Astrocyte (in vitro differentiated cells and primary cell): ENCODE results near the gene MSLN. TPM values are rescaled to one million over a fixed set of nuclear protein-coding genes. Genes with fewer than 3 reads are reported as not detected.

Source experiments
- DNase-seq: peaks from one replicate; pipeline ENCODE4 v3.0.0-alpha.2; 2010; ENCODE audit warnings: low read depth
- FAIRE-seq: peaks from 2 replicates; lab custom pipeline; 2011; peaks lifted over from hg19 to GRCh38; lab: Jason Lieb, UNC
- H2AFZ ChIP-seq: 2 replicates; pipeline ENCODE4 v1.6.0; 2012; ENCODE audit warnings: low read depth, low read length, inconsistent platforms
- H3K27ac ChIP-seq: 2 replicates; pipeline ENCODE4 v1.5.1; 2011; ENCODE audit warnings: low read depth, low read length, inconsistent platforms
- H3K27me3 ChIP-seq: 2 replicates; pipeline ENCODE4 v1.6.0; 2011; ENCODE audit warnings: low read length, inconsistent platforms; ENCODE audit not compliant: insufficient read depth
- H3K36me3 ChIP-seq: 2 replicates; pipeline ENCODE4 v1.5.1; 2011; ENCODE audit warnings: low read length, inconsistent platforms; ENCODE audit not compliant: insufficient read depth
- H3K4me1 ChIP-seq: 2 replicates; pipeline ENCODE4 v1.5.1; 2011; ENCODE audit warnings: low read length, inconsistent platforms; ENCODE audit not compliant: insufficient read depth
- H3K4me2 ChIP-seq: 2 replicates; pipeline ENCODE4 v1.6.0; 2012; ENCODE audit warnings: low read length, inconsistent platforms
- H3K4me3 ChIP-seq: 2 replicates; pipeline ENCODE4 v1.5.1; 2011; ENCODE audit warnings: low read depth, mild to moderate bottlenecking, low read length, inconsistent platforms; ENCODE audit not compliant: insufficient read depth
- H3K79me2 ChIP-seq: 2 replicates; pipeline ENCODE4 v1.6.0; 2012; ENCODE audit warnings: mild to moderate bottlenecking, low read length, inconsistent platforms; ENCODE audit not compliant: insufficient read depth
- H3K9ac ChIP-seq: 2 replicates; pipeline ENCODE4 v1.6.0; 2012; ENCODE audit warnings: mild to moderate bottlenecking, low read length, inconsistent platforms
- H3K9me3 ChIP-seq: 2 replicates; pipeline ENCODE4 v1.5.1; 2012; ENCODE audit warnings: low read depth, mild to moderate bottlenecking, low read length, inconsistent platforms; ENCODE audit not compliant: insufficient read depth
- H4K20me1 ChIP-seq: 2 replicates; pipeline ENCODE4 v1.6.0; 2012; ENCODE audit warnings: low read length, inconsistent platforms; ENCODE audit not compliant: insufficient read depth
- H3K27ac Mint-ChIP-seq: one replicate; pipeline ENCODE4 v1.8.0; 2021; ENCODE audit warnings: mild to moderate bottlenecking, mixed read lengths; ENCODE audit not compliant: unreplicated experiment
- H3K27me3 Mint-ChIP-seq: one replicate; pipeline ENCODE4 v1.8.0; 2021; ENCODE audit warnings: low read depth, mixed read lengths; ENCODE audit not compliant: unreplicated experiment
- H3K36me3 Mint-ChIP-seq: one replicate; pipeline ENCODE4 v1.8.0; 2021; ENCODE audit warnings: low read depth, mixed read lengths; ENCODE audit not compliant: unreplicated experiment
- H3K4me1 Mint-ChIP-seq: one replicate; pipeline ENCODE4 v1.8.0; 2021; ENCODE audit warnings: low read depth, mixed read lengths; ENCODE audit not compliant: unreplicated experiment
- H3K4me3 Mint-ChIP-seq: one replicate; pipeline ENCODE4 v1.8.0; 2021; ENCODE audit warnings: mild to moderate bottlenecking, moderate library complexity, mixed read lengths; ENCODE audit not compliant: unreplicated experiment
- H3K9me3 Mint-ChIP-seq: one replicate; pipeline ENCODE4 v1.8.0; 2021; ENCODE audit warnings: mild to moderate bottlenecking, mixed read lengths; ENCODE audit not compliant: unreplicated experiment
- EZH2 ChIP-seq: IDR thresholded peaks from 2 replicates; pipeline ENCODE4 v1.6.1; 2012; ENCODE audit warnings: mild to moderate bottlenecking, low read length, inconsistent platforms; ENCODE audit not compliant: insufficient read depth
- total RNA-seq: library from RNA; stranded (reverse); gene quantifications from 2 replicates; pipeline ENCODE4 v1.2.1, GENCODE V29; 2021
- TF ChIP-seq, protein P1 (sequence below): IDR thresholded peaks from 2 replicates; pipeline ENCODE4 v1.5.1; 2011; ENCODE audit warnings: low read depth, mild to moderate bottlenecking, inconsistent platforms, low read length, moderate library complexity; ENCODE audit not compliant: insufficient read depth

The MSLN gene
- total RNA-seq, 1 donor from 2014 or later, result not detected

DNA sequence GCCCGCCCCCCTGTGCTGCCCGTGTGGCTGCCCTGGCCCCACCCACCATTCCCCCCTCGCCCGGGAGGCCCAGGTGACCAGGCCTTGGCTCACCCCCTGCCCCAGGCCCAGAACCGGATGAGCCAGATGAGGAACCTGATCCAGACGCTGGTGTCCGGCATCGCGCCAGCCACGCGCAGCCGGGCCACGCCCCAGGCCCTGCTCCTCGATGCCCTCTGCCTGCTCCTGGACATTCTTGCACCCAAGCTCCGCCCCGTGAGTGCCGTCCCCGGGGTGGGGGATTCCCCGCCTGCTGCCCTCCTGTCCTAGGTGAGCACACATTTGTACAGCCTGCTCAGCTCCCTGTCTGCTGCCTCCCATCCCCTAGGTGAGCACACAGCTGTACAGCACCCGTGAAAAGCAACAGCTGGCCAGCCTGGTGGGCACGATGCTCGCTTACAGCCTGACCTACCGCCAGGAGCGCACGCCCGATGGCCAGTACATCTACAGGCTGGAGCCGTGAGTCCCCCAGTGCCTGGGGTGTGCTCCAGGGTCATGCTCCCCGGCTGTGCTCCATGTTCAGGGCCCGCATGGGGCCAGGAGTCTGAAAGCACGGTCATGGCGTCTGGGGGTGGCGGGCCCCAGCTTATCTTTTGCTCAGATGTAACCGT lies 35.2 kb downstream of the MSLN start:
- Mint-ChIP-seq H3K4me3 (no peak overlapping the region), H3K9me3 (no peaks in the 10 kb centered on the region), H3K4me1 (no peaks in the 10 kb centered on the region), H3K36me3 (peaks cover 10% of the 10 kb centered on the region), H3K27ac (peak overlapping the region; percentile 84), H3K27me3 (no peaks in the 10 kb centered on the region)
- TF ChIP-seq EZH2, result no peak
- TF ChIP-seq, protein P1, sequence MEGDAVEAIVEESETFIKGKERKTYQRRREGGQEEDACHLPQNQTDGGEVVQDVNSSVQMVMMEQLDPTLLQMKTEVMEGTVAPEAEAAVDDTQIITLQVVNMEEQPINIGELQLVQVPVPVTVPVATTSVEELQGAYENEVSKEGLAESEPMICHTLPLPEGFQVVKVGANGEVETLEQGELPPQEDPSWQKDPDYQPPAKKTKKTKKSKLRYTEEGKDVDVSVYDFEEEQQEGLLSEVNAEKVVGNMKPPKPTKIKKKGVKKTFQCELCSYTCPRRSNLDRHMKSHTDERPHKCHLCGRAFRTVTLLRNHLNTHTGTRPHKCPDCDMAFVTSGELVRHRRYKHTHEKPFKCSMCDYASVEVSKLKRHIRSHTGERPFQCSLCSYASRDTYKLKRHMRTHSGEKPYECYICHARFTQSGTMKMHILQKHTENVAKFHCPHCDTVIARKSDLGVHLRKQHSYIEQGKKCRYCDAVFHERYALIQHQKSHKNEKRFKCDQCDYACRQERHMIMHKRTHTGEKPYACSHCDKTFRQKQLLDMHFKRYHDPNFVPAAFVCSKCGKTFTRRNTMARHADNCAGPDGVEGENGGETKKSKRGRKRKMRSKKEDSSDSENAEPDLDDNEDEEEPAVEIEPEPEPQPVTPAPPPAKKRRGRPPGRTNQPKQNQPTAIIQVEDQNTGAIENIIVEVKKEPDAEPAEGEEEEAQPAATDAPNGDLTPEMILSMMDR, result no peak
- FAIRE-seq, result no peak
- DNase-seq, result no peak
- no peak overlapping the region for H3K27ac ChIP-seq
- no peaks in the 10 kb centered on the region for H3K36me3 ChIP-seq
- no peaks in the 10 kb centered on the region for H3K9me3 ChIP-seq
- peaks cover 6% of the 10 kb centered on the region for H4K20me1 ChIP-seq
- H3K9ac ChIP-seq, result no peak overlapping the region
- no peak overlapping the region for H2AFZ ChIP-seq
- H3K4me3 ChIP-seq, result no peak overlapping the region
- no peaks in the 10 kb centered on the region for H3K4me1 ChIP-seq
- H3K27me3 ChIP-seq, result peaks cover 12% of the 10 kb centered on the region
- no peaks in the 10 kb centered on the region for H3K79me2 ChIP-seq
- H3K4me2 ChIP-seq, result no peak overlapping the region

DNA sequence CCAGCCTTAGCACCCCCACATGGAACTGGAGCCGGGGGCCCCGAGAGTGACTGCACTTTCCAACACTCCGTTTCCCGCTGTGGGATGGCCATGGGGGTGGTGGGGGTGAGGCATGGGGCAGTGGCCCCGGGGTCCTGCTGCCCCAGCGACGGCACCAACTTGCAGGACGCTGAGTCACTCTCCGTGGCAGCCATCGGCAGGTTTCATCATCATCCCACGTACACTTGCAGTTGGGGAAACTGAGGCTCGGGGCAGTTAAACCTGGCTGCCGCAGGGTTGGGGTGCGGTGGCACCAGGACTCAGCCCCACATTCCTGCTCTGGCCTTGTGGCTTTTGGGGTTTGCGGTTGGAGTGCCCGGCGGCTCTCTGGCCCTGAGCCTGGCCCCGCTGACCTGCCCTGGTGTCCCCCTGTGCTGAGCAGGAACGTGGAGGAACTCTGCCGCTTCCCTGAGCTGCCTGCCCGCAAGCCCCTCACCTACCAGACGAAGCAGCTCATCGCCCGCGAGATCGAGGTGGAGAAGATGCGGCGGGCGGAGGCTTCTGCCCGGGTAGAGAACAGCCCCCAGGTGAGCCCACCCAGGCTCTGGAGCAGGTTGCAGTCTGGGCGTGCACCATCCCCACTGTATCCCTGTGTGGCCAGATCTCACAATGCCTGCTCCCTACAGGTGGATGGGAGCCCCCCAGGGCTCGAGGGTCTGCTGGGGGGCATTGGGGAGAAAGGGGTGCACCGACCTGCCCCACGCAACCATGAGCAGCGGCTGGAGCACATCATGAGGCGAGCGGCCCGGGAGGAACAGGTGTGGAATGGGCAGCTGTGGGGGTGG lies 36.0 kb downstream of the MSLN start:
- Histone ChIP-seq H3K4me1 (no peaks in the 10 kb centered on the region), H3K4me2 (no peak overlapping the region), H3K9ac (no peak overlapping the region), H3K79me2 (no peaks in the 10 kb centered on the region), H3K4me3 (no peak overlapping the region), H4K20me1 (peaks cover 6% of the 10 kb centered on the region), H2AFZ (no peak overlapping the region), H3K36me3 (no peaks in the 10 kb centered on the region), H3K9me3 (no peaks in the 10 kb centered on the region), H3K27ac (no peak overlapping the region), H3K27me3 (peaks cover 15% of the 10 kb centered on the region)
- Mint-ChIP-seq H3K9me3 (no peaks in the 10 kb centered on the region), H3K27me3 (no peaks in the 10 kb centered on the region), H3K36me3 (peaks cover 7% of the 10 kb centered on the region), H3K4me1 (no peaks in the 10 kb centered on the region), H3K27ac (no peak overlapping the region), H3K4me3 (no peak overlapping the region)
- DNase-seq (no peak), FAIRE-seq (no peak)
- TF ChIP-seq, protein P1, result no peak
- no peak for TF ChIP-seq EZH2

DNA sequence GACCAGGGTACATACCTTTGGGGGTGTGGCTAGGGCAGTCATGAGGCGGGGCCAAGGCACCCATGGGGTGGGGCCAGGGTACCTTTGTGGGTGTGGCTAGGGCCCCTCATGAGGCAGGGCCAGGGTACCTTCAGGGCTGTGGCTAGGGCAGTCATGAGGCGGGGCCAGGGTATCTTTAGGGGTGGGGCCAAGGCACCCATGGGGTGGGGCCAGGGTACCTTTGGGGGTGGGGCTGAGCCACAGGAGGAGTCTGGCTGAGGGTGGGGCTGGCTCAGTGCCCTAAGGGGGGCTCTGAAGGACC lies 36.5 kb downstream of the MSLN start:
- H4K20me1 ChIP-seq, result peaks cover 6% of the 10 kb centered on the region
- H3K4me2 ChIP-seq, result no peak overlapping the region
- Mint-ChIP-seq H3K4me1 (no peaks in the 10 kb centered on the region), H3K36me3 (peaks cover 4% of the 10 kb centered on the region), H3K9me3 (no peaks in the 10 kb centered on the region), H3K27me3 (no peaks in the 10 kb centered on the region), H3K4me3 (no peak overlapping the region), H3K27ac (no peak overlapping the region)
- no peaks in the 10 kb centered on the region for H3K4me1 ChIP-seq
- H3K79me2 ChIP-seq, result no peaks in the 10 kb centered on the region
- H3K36me3 ChIP-seq, result no peaks in the 10 kb centered on the region
- no peak for TF ChIP-seq EZH2
- H2AFZ ChIP-seq, result no peak overlapping the region
- no peak for DNase-seq
- FAIRE-seq, result no peak
- H3K9ac ChIP-seq, result no peak overlapping the region
- peaks cover 15% of the 10 kb centered on the region for H3K27me3 ChIP-seq
- H3K27ac ChIP-seq, result no peak overlapping the region
- H3K4me3 ChIP-seq, result no peak overlapping the region
- no peaks in the 10 kb centered on the region for H3K9me3 ChIP-seq
